Measurements from ENCODE around the gene TEN1.

TEN1 gene

GRCh38 chr17:76018801-76019200, 39.8 kb downstream of the TEN1 start:
- no peak for TF ChIP-seq CTCF (IDR thresholded peaks at IDR 0.05; ENCODE audit: insufficient read depth, low read depth, low read length, missing control alignments)

GRCh38 chr17:76019833-76020467, 40.9 kb downstream of the TEN1 start:
- no peak overlapping the region for H3K4me3 ChIP-seq (ENCODE audit: low read depth, low read length)
- no peak for DNase-seq (ENCODE audit: low read depth)
- TF ChIP-seq CTCF (IDR thresholded peaks at IDR 0.05; ENCODE audit: insufficient read depth, low read depth, low read length, missing control alignments): no peak

More at GRCh38 chr17:76018801-76019200, 39.8 kb downstream of the TEN1 start:
- no peak overlapping the region for H3K4me3 ChIP-seq (ENCODE audit: low read depth, low read length)
- no peak for DNase-seq (ENCODE audit: low read depth)

GRCh38 chr17:76022285-76022684, 43.2 kb downstream of the TEN1 start:
- TF ChIP-seq CTCF (IDR thresholded peaks at IDR 0.05; ENCODE audit: insufficient read depth, low read depth, low read length, missing control alignments): no peak
- no peak for DNase-seq (ENCODE audit: low read depth)
- no peak overlapping the region for H3K4me3 ChIP-seq (ENCODE audit: low read depth, low read length)

- H3K4me3 ChIP-seq (ENCODE audit: low read depth, low read length): no peak overlapping the region
- DNase-seq (ENCODE audit: low read depth): no peak
- TF ChIP-seq CTCF (IDR thresholded peaks at IDR 0.05; ENCODE audit: insufficient read depth, low read depth, low read length, missing control alignments): no peak
Measured at GRCh38 chr17:76022973-76023899, 44.2 kb downstream of the TEN1 start.

GRCh38 chr17:76023900-76024237, 44.8 kb downstream of the TEN1 start:
- H3K4me3 ChIP-seq (ENCODE audit: low read depth, low read length): no peak overlapping the region
- no peak for DNase-seq (ENCODE audit: low read depth)
- TF ChIP-seq CTCF (IDR thresholded peaks at IDR 0.05; ENCODE audit: insufficient read depth, low read depth, low read length, missing control alignments): no peak

GRCh38 chr17:76024353-76024752, 45.3 kb downstream of the TEN1 start:
- no peak for TF ChIP-seq CTCF (IDR thresholded peaks at IDR 0.05; ENCODE audit: insufficient read depth, low read depth, low read length, missing control alignments)
- no peak overlapping the region for H3K4me3 ChIP-seq (ENCODE audit: low read depth, low read length)
- no peak for DNase-seq (ENCODE audit: low read depth)

Data from GM12865 (cell line).